GM10266 (cell line): ENCODE measurements around the gene FPGS.

Experiments used
- DNase-seq: peaks from one replicate; pipeline ENCODE4 v3.0.0; 2012; ENCODE audit errors: extremely low spot score
- TF ChIP-seq, protein P1 (sequence below): IDR thresholded peaks from 2 replicates; pipeline ENCODE4 v1.5.1; 2012; ENCODE audit warnings: mild to moderate bottlenecking, low read depth; ENCODE audit not compliant: control insufficient read depth, insufficient read depth; ENCODE audit errors: missing control alignments

FPGS gene

DNA sequence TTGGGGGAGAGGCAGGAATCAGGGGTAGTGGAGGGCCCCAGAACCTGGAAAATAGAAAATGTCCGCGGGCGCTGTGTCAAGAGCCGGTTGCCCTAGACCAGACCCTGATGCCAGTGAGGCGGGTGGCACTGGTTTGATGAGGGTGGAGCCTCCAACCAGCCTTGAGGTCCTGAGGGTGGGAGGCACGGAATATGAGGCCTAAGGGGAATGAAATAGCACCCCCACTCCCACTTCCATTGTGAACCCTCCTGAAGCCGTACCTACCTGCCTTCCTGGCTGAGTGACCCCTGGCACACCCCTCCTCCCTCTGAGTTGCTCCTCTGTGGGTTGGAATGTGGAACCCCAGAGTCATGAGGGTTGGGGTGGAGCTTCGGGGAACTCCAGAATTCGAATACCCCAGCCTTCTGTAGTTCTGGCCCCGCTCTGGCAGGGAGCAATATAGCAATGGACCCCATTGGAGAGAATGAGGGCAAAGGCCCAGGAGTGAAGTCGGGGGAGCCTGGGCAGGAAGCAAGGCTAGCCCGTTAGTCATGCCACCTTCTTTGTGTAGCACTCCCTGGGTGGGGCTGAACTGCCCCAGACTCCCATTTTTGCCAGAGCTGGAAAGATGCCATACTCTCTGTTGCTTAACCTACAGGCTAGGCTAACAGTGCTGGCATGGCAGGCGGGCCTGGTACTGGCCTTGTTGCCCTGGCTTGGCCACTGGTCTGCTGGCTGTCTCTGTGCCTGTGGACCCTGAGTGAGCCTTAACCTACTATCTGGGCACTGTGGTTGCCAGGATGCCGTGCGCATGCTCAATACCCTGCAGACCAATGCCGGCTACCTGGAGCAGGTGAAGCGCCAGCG is 1.0 kb downstream of the FPGS start:
- TF ChIP-seq, protein P1, sequence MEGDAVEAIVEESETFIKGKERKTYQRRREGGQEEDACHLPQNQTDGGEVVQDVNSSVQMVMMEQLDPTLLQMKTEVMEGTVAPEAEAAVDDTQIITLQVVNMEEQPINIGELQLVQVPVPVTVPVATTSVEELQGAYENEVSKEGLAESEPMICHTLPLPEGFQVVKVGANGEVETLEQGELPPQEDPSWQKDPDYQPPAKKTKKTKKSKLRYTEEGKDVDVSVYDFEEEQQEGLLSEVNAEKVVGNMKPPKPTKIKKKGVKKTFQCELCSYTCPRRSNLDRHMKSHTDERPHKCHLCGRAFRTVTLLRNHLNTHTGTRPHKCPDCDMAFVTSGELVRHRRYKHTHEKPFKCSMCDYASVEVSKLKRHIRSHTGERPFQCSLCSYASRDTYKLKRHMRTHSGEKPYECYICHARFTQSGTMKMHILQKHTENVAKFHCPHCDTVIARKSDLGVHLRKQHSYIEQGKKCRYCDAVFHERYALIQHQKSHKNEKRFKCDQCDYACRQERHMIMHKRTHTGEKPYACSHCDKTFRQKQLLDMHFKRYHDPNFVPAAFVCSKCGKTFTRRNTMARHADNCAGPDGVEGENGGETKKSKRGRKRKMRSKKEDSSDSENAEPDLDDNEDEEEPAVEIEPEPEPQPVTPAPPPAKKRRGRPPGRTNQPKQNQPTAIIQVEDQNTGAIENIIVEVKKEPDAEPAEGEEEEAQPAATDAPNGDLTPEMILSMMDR = no peak
- DNase-seq = peak; percentile 45

DNA sequence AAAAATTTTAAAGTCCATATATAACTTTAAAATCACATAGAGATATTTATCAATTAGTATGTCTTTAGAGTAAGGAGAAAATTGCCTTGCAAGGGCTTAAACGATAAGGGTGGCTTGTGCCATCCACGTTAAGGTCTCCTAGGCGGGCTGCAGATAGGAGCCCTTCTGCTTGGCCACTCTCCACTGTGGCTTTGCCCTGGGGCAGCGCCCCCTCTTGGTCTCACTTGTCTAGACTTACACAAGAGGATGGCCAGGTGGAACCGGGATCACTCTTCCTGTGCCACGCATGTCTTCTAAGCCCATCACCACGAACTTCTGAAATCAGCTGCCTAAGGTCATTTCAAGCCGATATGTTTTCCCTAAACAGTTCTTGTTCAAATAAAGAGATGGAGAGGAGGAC is 2.9 kb downstream of the FPGS start:
- TF ChIP-seq, protein P1 = peak; percentile 45
- peak; percentile 53 for DNase-seq

DNA sequence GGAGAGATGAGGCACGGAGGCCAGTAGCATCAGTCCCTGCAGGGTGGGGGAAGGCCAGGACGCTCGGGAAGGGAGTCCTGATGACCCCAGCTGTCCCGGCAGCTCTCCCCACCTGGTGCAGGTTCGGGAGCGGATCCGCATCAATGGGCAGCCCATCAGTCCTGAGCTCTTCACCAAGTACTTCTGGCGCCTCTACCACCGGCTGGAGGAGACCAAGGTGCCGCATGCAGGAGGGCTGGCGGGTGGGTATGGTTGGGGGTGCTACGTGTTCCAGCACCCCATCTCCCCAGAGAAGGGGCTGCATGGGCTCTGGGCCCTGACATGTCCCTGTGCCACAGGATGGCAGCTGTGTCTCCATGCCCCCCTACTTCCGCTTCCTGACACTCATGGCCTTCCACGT is 4.2 kb downstream of the FPGS start:
- TF ChIP-seq, protein P1 = no peak
- no peak for DNase-seq

DNA sequence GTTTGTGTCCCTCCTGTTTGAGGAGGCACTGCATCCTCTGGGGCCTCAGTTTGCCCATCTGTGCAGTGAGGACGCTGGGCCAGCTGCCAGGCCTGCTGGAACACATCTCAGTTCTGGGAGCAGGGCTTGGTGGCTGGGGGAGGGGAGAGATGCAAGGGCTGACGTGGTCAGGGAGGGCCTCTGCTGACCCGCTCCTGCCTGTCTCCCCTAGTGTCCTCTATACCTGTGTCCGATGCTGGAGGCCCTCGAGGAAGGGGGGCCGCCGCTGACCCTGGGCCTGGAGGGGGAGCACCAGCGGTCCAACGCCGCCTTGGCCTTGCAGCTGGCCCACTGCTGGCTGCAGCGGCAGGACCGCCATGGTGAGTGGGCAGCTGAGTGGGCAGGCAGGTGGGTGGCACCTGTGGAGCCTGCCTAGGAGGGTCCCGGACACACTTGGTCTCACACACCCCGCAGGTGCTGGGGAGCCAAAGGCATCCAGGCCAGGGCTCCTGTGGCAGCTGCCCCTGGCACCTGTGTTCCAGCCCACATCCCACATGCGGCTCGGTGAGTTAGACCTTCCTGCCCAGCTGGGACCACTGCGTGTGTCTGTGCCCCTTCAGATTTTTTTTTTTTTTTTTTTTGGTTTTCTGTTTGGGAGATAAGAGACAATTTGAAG is 5.8 kb downstream of the FPGS start:
- DNase-seq = no peak
- TF ChIP-seq, protein P1 = no peak

- TF ChIP-seq, protein P1 = no peak
- no peak for DNase-seq
Measured at GRCh38 chr9:127809002-127809539, 6.4 kb downstream of the FPGS start.

DNA sequence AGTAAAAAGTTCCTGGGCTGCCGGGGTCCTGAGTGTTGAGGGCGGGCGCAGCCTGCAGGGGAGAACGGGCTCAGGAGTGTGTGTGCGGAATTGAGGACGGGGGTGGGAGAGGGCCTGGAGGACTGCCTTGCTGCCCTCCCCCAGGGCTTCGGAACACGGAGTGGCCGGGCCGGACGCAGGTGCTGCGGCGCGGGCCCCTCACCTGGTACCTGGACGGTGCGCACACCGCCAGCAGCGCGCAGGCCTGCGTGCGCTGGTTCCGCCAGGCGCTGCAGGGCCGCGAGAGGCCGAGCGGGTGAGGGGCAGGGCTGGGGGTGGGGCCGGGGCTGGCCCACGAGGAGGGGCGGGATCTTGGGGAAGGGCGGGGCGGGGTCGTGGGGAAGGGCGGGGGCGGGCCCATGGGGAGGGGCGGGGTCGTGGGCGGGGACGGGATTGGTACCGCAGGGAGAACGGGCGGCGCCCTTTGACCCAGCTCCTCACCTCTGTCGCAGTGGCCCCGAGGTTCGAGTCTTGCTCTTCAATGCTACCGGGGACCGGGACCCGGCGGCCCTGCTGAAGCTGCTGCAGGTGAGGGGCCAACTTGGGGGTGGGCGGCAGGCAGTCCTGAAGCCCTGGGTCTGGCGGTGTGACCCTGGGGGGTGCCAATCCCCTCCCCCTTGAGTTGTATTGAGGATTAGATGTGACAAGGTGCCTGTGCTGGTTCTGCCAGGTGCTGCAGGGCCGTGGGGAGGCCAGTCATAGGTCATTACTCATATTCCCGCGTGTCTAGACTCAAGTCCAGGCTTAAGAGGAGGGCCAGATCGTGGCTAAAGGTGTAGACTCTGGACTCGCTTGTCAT is 7.1 kb downstream of the FPGS start:
- TF ChIP-seq, protein P1 = no peak
- DNase-seq = no peak
